A549 (cell line): ENCODE data around the gene PARVB.

Experiments
- EP300 ChIP-seq, 2 experiments: fragments of >200 bp; sonication (Bioruptor Twin); formaldehyde crosslinking; IDR thresholded peaks; 2 replicates in 1 of 2; 3 replicates in 1 of 2; pipeline ENCODE4 v1.6.1; 2016 to 2017
- HEYL ChIP-seq: fragments of 250-450 bp; sonication (Bioruptor Pico); IDR thresholded peaks from 2 replicates; pipeline ENCODE4 v1.8.0; 2021; ENCODE audit warnings: mild to moderate bottlenecking, moderate library complexity
- JUN ChIP-seq, 2 experiments: fragments of >200 bp; sonication (Bioruptor Twin); formaldehyde crosslinking; IDR thresholded peaks; 2 replicates in 1 of 2; 3 replicates in 1 of 2; pipeline ENCODE4 v1.6.1; 2016 to 2017
- MAFK ChIP-seq: fragments of 450-650 bp; IDR thresholded peaks from 2 replicates; pipeline ENCODE4 v1.6.1; 2014; ENCODE audit not compliant: partially characterized antibody
- MAZ ChIP-seq: fragments of 150-350 bp; IDR thresholded peaks from 2 replicates; pipeline ENCODE4 v1.6.1; 2014; ENCODE audit warnings: antibody characterized with exemption, low read depth, low read length, borderline replicate concordance
- POLR2A ChIP-seq: IDR thresholded peaks from 2 replicates; pipeline ENCODE4 v1.6.1; 2012; ENCODE audit warnings: mild to moderate bottlenecking, low read length
- RFX5 ChIP-seq: fragments of 450-650 bp; IDR thresholded peaks from 2 replicates; pipeline ENCODE4 v1.7.1; 2014; ENCODE audit warnings: antibody characterized with exemption, mild to moderate bottlenecking, moderate library complexity
- SMC3 ChIP-seq: fragments of >200 bp; sonication (Bioruptor Twin); formaldehyde crosslinking; IDR thresholded peaks from 3 replicates; pipeline ENCODE4 v1.6.1; 2018; ENCODE audit warnings: inconsistent platforms
- ZNF302 ChIP-seq: fragments of 250-450 bp; sonication (Bioruptor Pico); IDR thresholded peaks from 2 replicates; pipeline ENCODE4 v1.9.0; 2021; ENCODE audit warnings: inconsistent platforms, mild to moderate bottlenecking, moderate library complexity
- TF ChIP-seq, protein P1 (sequence below): fragments of >200 bp; sonication (Bioruptor Twin); formaldehyde crosslinking; IDR thresholded peaks from 3 replicates; pipeline ENCODE4 v1.5.1; 2016
- TF ChIP-seq, protein P2 (sequence below): IDR thresholded peaks from 2 replicates; pipeline ENCODE4 v1.6.1; 2012
- TF ChIP-seq, protein P3 (sequence below): fragments of 200-600 bp; sonication (generic); IDR thresholded peaks from 2 replicates; pipeline ENCODE4 v1.6.1; 2016; ENCODE audit warnings: antibody characterized with exemption, mild to moderate bottlenecking, moderate library complexity

DNA sequence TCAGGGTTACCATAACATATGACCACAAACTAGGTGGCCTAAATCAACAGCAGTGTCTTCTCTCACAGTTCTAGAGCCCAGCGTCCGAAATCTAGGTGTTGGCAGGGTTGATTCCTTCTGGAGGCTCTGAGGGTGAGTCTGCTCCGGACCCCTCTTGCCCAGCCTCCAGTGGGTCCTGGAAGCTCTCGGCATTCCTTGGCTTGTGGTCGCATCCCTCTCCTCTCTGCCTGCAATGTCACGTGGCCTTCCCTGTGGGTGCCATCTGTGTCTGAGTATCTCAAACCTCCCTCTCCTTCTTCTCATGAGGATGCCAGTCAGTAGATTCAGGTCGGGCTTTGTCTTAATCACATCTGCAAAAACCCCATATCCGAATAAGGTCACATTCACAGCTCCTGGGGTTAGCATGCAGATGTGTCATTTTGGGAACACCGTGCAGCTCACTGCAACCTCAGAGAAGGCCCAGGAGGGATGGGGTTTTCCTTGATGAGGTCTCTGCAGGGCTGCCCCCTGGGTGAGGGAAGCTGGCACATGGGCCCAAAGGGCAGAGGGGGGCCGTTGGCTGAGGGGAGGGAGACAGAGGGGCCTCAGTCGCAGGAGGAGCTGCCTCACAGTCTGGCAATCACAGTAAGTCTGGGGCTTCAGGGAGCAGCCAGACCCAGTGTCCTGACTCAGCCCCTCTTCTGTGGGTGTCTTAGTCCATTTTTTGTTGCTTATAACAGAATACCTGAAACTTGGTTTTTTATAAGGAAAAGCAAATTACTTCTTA is 197.8 kb downstream of the PARVB start:
- TF ChIP-seq POLR2A, result no peak
- TF ChIP-seq, protein P1, sequence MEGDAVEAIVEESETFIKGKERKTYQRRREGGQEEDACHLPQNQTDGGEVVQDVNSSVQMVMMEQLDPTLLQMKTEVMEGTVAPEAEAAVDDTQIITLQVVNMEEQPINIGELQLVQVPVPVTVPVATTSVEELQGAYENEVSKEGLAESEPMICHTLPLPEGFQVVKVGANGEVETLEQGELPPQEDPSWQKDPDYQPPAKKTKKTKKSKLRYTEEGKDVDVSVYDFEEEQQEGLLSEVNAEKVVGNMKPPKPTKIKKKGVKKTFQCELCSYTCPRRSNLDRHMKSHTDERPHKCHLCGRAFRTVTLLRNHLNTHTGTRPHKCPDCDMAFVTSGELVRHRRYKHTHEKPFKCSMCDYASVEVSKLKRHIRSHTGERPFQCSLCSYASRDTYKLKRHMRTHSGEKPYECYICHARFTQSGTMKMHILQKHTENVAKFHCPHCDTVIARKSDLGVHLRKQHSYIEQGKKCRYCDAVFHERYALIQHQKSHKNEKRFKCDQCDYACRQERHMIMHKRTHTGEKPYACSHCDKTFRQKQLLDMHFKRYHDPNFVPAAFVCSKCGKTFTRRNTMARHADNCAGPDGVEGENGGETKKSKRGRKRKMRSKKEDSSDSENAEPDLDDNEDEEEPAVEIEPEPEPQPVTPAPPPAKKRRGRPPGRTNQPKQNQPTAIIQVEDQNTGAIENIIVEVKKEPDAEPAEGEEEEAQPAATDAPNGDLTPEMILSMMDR, result no peak
- TF ChIP-seq EP300 (IDR thresholded peaks at IDR 0.05), result no peak
- no peak for TF ChIP-seq JUN (IDR thresholded peaks at IDR 0.05)
- TF ChIP-seq HEYL (CRISPR knock-in tag), result no peak
- TF ChIP-seq SMC3, result no peak
- no peak for TF ChIP-seq ZNF302 (CRISPR knock-in tag)
- TF ChIP-seq RFX5, result no peak
- no peak for TF ChIP-seq MAFK
- TF ChIP-seq, protein P2, sequence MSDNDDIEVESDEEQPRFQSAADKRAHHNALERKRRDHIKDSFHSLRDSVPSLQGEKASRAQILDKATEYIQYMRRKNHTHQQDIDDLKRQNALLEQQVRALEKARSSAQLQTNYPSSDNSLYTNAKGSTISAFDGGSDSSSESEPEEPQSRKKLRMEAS, result no peak
- TF ChIP-seq, protein P3, sequence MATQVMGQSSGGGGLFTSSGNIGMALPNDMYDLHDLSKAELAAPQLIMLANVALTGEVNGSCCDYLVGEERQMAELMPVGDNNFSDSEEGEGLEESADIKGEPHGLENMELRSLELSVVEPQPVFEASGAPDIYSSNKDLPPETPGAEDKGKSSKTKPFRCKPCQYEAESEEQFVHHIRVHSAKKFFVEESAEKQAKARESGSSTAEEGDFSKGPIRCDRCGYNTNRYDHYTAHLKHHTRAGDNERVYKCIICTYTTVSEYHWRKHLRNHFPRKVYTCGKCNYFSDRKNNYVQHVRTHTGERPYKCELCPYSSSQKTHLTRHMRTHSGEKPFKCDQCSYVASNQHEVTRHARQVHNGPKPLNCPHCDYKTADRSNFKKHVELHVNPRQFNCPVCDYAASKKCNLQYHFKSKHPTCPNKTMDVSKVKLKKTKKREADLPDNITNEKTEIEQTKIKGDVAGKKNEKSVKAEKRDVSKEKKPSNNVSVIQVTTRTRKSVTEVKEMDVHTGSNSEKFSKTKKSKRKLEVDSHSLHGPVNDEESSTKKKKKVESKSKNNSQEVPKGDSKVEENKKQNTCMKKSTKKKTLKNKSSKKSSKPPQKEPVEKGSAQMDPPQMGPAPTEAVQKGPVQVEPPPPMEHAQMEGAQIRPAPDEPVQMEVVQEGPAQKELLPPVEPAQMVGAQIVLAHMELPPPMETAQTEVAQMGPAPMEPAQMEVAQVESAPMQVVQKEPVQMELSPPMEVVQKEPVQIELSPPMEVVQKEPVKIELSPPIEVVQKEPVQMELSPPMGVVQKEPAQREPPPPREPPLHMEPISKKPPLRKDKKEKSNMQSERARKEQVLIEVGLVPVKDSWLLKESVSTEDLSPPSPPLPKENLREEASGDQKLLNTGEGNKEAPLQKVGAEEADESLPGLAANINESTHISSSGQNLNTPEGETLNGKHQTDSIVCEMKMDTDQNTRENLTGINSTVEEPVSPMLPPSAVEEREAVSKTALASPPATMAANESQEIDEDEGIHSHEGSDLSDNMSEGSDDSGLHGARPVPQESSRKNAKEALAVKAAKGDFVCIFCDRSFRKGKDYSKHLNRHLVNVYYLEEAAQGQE, result no peak
- TF ChIP-seq MAZ, result no peak
